ENCODE data around the gene KCNQ1. TPM values are rescaled to one million over a fixed set of nuclear protein-coding genes. Genes with fewer than 3 reads are reported as not detected.

KCNQ1 gene
- total RNA-seq, 4 donors from 2014 or later: 3.2 to 12.7 (median 5.5) TPM

- no peak for TF ChIP-seq CTCF (IDR thresholded peaks at IDR 0.05; ENCODE audit: low read depth)
Observed at GRCh38 chr11:2652333-2653197, 207.8 kb downstream of the KCNQ1 start.

GRCh38 chr11:2653198-2653551 is 208.4 kb downstream of the KCNQ1 start:
- no peak for TF ChIP-seq CTCF (IDR thresholded peaks at IDR 0.05; ENCODE audit: low read depth)

GRCh38 chr11:2653930-2654739 is 209.3 kb downstream of the KCNQ1 start:
- TF ChIP-seq CTCF (IDR thresholded peaks at IDR 0.05; ENCODE audit: low read depth): no peak

GRCh38 chr11:2655016-2655719 is 210.4 kb downstream of the KCNQ1 start:
- no peak for TF ChIP-seq CTCF (IDR thresholded peaks at IDR 0.05; ENCODE audit: low read depth)

- no peak for TF ChIP-seq CTCF (IDR thresholded peaks at IDR 0.05; ENCODE audit: low read depth)
Observed at GRCh38 chr11:2655834-2656622, 211.2 kb downstream of the KCNQ1 start.

- no peak for TF ChIP-seq CTCF (IDR thresholded peaks at IDR 0.05; ENCODE audit: low read depth)
Observed at GRCh38 chr11:2656859-2657258, 212.1 kb downstream of the KCNQ1 start.
